NCI-H1105 treated with DMSO at 0.1 percent for 48 hours (cell line): Measurements from ENCODE around the gene SMARCAD1.
"Not testable (repeated sequence)": the region's sequence is repeated elsewhere in the genome, so short reads cannot be mapped to it uniquely, and the experiment has no call there.

Source experiments
- DNase-seq: peaks from one replicate; lab custom pipeline; 2025; lab: John Stamatoyannopoulos, UW

SMARCAD1 gene

DNA sequence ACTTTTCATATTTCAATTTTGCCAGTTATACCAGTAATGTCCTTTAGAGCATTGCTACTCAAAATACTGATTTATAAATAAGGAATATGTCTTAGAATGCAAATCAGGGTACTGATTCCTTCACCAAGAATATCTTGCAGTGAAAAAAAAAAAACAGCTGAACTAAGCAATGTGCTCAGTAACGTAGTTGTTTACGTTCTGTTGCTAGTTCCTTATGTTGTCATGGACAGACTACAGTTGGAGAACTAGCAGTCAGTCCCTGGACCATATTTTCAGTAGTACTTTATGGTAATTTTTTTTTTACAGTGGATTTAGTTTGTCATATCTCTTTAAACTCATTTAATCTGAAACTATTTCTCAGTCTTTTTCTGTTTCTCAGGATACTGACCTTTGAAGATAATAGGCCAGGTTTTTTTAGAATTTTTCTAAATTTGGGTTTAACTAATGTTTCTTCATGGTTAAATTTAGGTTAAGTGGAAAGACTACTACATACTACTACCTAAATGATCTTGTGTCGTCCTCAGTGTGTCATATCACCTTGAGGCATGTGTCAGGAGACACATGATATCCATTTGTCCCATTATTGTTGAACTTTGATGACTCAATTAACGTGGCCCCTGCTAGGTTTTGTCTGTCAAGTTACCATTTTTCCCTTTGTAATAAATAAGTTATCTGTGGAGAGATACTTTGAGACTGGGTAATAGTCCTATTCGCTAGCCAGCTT lies 21.0 kb downstream of the SMARCAD1 start:
- DNase-seq: no peak

DNA sequence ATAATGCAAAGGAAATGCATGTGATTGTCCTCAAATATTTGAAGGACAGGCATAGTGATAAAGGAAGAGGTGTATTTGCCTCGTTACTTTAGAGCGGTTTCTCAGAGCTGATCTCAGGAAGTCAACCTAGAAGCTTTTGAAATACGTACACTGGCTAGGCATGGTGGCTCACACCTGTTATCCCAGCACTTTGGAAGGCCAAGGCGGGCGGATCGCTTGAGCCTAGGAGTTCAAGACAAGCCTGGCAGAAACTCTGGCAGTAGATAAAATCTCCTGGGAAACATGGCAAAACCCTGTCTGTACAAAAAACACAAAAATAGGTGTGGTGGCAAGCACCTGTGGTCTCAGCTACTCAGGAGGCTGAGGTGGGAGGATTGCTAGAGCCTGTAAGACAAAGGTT lies 24.9 kb downstream of the SMARCAD1 start:
- no peak for DNase-seq

DNA sequence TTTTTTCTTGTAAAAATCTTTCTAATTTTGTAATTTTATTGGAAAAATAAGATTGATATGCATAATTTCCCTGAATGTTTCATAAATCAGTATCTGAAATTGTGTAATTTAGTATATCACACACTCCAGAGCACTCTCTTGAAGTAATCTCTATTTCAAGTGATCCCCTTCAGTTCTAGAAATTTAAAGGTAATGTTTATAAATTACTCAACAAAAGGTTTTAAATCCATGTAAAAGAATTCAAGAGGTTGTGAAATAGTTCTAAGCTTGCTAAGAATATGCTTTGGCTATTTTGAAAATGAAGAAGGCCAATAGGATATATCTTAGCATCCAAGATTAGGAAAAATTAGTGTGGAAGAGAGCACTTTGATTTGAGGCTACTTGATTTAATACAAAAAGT lies 28.2 kb downstream of the SMARCAD1 start:
- DNase-seq: no peak

DNA sequence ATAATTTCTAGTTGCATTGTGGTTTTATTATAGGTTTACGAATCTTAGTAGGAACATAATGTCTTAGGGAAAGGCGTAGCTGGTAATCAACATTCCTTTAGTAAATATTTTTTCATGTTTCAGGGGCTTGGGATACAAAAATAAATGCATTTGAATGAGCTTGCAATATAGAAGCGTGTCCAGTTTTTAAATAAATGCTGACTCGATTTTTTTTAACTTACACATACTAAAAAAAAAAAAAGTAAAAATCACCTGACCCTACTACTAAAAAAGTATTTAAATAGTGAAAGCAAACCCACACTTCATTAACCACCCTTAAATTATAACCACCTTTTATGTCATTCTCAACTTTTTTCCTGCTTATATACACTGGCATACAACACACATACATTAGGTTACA lies 29.6 kb downstream of the SMARCAD1 start:
- DNase-seq: no peak

DNA sequence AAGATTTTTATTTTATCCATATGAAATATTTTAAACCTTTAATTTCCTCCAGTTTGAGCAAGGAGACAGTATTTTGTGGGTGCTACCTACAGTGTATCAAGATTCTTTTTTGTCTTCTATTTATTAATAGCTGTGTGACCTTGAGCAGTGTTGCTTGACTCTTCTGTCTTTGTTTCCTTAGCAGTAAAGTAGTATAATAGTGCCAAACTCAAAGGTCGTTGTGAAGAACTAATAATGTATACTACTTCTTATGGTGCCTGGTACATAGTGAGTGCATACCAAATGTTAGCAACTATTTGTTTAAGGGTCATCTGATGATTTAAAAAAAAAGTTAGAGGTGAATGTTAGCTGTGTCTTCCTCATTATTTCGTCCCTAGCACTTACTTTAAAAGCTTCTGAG lies 30.5 kb downstream of the SMARCAD1 start:
- no peak for DNase-seq

DNA sequence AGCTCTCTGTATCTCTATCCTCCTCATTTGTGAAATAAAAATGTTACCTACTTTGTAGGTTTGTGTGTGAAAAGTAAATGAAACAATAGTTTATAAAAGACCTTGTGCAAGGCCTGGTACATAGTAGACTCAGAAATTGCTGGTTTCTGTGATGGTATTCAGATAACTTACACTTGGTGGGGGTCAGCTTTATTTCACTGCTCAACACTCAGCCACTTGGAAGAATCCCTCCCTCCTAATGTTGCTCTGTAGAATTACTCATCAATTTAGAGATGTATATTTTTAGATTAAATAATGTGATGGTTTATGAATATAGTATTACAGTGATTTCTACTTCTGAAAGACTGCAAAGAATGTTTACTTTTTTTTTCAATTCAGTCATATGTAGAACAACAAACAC lies 32.7 kb downstream of the SMARCAD1 start:
- DNase-seq: no peak

DNA sequence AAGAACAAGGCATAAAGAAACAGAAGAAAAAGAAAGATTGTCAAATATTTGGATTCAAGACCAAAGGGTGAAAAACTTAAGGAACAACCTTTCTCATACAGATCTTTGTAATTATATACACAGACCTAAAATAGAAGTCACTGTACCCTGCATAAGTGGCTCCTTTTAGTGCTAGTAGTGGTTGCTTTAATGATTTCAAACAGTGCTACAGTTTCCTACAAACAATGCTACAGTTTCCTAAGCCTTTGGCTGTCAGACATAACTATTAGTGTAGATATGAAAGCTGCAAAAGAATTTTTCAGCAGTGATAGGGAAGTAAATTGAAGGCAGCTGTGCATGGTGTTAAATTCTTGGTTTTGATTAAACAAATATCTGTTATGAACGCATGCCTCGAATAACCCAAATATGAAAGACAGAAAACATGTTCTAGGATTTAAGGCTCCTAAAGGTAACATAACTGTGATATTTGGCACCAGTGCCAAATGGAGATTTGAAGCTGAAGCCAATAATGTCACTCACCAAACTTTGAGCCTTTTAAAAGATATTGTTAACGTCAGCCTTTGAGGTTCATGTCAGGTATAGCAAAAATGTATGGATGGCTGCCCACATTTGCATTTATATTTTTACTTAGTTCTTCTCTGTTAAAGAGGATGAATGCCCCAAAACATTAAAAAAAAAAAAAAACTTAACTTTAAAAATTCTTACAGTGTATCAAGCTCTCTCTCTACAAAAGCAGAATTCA lies 36.6 kb downstream of the SMARCAD1 start:
- no peak for DNase-seq

DNA sequence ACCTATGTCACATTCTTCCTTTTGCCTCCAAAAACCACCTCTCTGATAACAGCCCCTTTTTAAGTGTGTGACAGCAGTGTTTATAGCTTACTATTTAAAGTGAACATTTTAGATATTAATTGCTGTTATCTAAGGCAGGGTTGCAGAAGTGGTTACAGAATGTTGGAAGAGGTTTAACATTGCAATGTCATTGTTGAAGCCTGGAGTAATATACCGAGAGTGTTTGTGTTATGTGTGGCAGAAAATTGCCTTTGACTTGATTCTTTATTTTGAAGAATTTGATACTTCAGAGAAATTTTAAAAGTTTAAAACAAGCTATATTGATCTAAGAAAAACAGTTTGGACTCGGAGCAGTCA lies 37.1 kb downstream of the SMARCAD1 start:
- DNase-seq: no peak

DNA sequence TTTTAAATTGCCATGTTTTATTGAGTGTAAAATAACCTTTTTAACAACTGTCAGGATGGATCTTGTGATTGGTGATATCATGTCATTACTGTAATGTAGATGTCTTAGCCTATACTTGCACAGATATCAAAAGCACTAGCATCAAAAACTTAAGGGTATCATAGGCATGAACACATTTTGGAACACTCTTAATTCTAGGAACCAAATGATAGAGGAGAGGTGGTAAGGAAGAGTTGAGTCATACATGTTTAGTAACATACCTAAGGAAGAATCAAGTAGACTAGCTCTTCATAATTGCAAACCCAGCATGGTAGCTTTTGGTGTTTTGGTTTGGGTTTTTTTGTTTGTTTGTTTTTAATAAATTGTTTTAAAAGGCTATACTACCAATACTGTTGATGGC lies 43.4 kb downstream of the SMARCAD1 start:
- DNase-seq: no peak

DNA sequence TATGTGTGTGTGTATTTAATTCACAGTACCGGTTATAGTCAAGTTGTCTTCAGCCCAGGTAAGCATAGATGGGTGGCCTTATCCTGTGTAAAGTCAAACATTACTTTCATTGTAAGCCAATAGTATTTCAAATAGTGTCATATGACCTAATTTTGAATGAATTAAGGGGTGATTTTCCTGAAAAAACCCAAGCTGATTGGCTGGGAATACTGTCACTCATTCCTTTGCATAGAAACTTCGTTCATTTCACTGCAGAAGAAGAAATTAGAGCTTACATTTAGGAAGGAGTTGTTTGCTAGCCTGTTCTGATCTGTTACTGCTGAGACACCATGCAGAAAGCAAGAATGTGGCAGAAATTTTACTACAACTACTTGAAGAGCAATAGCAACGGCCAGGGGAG lies 45.4 kb downstream of the SMARCAD1 start:
- DNase-seq: no peak

DNA sequence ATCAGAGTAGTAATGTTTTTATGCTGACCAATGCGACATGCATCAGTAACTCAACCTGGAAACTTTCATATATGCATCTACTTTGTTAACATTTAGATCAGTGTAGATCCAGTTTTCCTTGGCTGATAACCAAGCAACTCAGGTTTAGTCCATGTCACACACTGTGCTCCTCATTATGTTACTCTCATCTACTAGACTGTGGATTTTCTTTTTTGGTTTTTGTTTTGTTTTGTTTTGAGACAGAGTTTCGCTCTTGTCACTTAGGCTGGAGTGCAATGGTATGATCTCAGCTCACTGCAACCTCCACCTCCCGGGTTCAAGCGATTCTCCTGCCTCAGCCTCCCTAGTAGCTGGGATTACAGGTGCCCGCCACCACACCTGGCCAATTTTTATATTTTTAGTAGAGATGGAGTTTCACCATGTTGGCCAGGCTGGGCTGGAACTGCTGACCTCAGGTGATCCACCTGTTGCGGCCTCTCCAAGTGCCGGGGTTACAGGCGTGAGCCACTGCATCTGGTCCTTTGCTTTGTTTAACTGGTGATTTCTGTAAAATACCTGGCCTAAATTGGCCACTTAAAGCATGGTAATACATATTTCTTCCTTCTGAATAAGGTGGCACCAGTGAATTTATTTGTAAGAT lies 48.6 kb downstream of the SMARCAD1 start:
- no peak for DNase-seq

DNA sequence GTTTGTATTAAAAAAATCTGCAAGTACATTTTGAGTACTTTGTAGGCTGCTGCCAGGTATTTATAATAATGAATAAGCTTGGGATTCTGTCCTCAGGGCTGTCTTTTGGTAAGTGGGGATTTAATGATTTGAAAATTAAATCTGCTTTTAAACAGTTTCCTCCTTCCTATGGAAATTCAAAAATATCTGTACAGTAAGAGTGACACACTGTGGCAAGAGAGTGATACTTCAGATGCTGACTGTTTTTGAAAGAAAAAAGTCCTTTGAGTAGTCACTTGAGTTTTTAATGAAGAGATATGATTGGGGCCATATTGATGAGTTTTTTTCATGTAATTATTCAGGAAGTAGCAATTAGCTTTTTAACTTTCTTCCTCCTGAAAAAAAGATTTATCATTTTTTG lies 49.2 kb downstream of the SMARCAD1 start:
- DNase-seq: peak; percentile 6

DNA sequence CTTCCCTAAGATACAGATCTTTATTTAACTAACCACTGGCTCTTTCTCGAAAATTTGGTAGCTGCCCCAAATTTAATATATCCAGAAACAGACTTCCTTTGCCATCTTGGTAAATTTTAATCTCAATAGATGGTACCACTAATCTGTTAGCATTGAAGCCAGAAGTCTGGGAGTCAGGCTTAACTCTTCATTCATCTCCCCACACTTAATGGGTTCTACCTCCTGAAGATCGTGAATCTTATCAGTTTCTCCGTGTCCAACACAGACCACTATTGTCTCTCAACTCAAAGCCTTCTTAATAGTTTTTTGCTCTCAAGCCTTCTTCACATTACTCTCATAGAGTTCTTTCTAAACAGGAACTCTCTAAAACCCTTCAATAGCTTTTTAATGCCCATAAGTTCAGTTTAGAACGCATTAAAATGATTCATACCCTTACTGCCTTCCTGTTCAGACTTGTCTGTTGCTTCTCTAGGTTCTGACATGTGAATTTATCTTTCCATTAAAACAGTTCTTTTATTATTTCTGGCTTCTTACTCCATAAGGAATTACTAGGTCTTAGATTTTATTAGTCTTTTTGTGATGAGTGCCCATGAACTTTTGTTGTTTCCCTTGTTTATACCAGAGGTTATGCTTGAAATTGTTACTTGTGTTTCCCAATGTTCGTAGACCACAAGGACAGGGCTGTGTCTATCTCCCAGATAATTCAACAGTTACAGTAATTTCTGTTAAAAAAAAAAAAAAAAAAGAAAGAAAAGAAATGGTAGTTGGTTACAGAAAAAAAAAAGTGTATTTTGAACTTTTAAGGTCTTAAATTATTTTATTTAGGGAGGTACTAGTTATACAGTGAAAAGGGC lies 54.7 kb downstream of the SMARCAD1 start:
- DNase-seq: no peak

DNA sequence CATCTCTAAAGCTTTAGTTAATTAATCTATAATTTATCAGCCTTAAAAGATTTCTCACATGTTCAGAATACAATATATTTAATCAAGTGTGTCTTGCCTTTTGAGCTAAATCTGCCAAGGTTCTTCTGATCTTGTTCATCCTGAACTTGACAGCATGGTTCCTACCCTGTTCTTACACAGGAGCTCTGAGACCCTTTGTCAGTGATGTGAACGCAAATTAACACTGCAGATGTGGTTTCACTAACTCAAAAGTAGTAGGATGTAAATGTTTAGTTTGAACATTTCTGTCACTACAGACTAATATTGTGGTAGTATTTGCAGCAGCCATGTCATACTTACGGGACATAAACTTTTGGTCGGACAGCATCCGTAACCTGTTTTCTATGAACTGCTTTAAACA lies 59.4 kb downstream of the SMARCAD1 start:
- no peak for DNase-seq

DNA sequence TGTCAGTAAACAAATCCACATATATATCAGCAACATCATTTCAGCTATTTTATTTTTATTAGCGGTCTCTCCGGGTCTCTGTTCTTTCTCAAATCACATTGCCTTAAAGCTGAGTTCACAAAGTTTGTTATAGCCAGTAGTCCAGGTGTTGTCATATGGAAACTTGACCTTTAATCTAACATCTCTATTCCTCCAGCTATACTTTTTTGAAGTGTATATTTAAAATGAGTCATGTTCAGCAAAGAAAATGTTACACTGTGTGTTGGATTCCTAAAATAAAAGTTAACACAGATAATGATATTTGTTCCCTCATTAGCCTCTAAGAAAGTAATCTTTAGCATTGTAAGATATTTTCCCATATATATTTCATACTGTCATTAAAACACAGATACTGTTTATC lies 63.6 kb downstream of the SMARCAD1 start:
- no peak for DNase-seq

DNA sequence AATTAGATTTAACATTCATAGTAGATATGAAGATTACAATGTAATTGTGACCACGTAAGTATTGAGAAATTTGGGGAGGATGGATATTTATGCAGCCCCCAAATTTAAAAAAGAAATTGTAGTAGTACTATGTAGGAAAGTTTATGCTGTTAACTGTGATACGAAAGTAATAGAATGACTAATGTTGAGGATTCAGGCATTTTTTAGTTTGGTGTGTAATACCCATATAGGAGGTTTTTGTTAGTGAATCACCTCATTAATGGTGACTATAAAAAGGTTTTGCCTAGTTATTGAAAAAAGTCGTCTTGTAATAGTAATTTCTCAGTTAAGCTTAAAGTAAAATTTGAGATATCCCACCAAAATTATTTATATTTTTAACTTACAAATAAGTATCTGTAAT lies 67.2 kb downstream of the SMARCAD1 start:
- DNase-seq: no peak

DNA sequence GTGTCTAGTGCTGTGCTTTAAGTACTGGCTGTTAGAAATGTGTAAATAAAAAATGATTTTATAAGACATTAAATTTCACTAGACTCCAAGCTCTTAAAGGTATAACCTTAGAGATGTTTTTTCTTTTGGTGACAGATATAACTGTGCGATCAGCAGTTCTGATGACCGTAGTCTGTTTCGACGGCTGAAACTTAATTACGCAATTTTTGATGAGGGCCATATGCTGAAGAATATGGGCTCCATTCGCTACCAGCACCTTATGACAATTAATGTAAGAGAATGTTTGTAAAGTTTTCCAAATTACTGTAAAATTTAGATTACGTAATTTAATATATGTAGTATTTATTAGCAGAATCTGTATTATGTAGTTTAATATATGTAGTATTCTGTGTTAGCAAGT lies 68.5 kb downstream of the SMARCAD1 start:
- DNase-seq: no peak

DNA sequence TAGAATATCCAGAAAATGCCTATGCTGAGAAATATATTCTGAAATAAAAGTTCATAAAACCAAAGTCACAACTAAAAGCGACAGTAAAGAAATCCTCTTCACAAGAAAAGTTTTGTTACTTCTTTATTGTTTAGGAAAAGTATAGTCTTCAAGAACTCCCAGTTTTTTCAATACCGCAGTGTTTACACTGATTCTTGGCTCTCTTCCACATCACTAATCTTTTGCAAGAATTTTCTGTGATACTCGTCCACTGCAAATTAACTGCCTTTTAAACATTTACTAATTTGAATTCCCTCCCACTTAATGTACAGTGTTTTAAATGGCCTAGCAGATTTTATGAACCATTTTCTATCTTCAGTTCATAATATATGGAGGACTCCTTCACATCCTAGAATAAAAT lies 69.9 kb downstream of the SMARCAD1 start:
- DNase-seq: peak; percentile 2

DNA sequence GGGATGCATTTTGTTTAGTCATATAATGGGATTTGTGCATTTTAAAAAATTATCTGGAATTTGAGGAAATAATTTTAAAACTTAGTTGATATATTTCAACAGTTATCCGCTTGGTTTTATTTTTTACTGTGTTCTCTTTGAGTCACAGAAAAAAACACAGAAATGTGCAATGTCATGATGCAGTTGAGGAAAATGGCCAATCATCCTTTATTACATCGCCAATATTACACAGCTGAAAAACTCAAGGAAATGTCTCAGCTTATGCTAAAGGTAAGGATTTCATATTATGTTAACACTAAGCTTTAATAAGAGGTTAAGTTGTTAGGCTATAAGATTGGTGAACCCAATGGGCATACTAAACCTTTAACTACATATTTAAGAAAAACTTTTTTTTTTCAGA lies 71.1 kb downstream of the SMARCAD1 start:
- DNase-seq: no peak

DNA sequence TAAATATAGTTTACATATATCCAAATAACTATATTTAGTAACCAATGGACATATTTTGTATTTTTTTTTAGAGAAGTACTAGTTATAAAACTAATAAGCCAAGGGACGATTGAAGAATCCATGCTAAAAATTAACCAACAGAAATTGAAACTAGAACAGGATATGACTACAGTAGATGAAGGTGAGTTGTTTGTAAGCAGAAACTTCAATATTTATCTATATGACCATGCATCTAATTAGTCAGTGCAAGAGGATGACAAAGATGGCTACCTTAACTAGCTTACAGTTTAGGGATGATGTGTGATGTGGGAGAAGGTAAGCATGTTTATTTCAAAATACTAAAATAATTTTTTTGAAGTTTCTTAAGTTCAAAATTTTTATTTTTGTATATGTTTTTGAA lies 77.2 kb downstream of the SMARCAD1 start:
- no peak for DNase-seq

DNA sequence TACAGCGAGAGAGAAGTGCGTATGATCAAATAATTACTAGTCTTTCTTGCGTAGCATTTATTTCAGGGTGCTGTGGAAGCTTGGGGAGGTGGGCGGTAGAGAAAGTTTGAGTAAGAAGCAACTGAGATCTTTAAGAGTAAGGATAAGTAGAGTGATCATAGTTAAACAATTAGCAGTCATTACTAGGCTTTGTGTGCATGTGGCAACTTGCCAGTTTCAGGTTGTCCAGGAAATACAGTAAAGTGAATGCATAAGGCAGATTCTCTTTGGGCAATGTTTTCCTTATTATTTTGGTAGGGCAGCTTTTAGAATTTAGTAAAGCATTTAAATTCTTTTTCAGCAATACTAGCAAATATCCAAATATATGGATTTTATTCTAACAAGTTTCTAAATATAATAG lies 78.0 kb downstream of the SMARCAD1 start:
- peak; percentile 42 for DNase-seq

DNA sequence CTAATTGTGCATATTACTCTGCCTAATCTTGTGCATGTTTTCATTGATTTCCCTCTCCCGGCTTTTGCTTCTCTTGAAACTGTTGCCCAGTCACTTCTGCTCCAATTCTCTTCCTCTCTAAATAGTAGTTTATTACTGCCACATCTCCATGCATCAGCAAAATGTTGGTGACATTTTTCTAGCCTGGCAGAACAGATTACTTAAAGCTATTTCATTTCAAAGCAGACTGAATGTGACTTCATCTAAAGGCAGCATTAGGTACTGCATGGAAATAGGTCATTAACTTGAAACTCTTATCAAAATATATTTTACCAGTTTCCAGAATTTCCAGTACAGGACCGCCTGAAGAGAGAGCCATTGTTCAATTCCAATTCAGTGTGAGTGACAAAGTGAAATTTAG lies 82.6 kb downstream of the SMARCAD1 start:
- DNase-seq: no peak

DNA sequence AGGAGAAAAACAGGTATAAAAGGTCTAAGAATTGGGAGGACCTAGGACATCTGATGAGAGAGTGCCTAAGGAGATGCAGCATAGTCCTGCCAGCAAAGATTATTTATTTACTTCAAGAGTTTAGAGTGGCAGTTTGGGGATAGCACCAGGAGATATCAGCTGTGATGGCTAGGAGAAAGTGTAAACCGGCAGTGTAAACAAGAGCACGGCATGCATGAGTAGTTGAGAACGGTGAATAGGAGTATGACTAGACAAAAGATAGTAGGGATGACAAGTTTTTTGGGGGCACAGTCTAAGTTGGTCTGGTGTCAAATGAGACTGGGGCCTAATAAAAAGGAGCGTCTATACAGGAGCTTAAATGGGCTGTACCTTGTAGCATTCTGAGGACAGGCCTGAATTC lies 86.3 kb downstream of the SMARCAD1 start:
- not testable (repeated sequence) for DNase-seq
